Bone marrow (tissue), 2 donors: ENCODE results near the gene TMEM221.
"Not testable (repeated sequence)": the region's sequence is repeated elsewhere in the genome, so short reads cannot be mapped to it uniquely, and the experiment has no call there.

Source experiments
- DNase-seq, 2 donors: peaks; one replicate each; lab custom pipeline; 2025; lab: John Stamatoyannopoulos, UW

Gene TMEM221

DNA sequence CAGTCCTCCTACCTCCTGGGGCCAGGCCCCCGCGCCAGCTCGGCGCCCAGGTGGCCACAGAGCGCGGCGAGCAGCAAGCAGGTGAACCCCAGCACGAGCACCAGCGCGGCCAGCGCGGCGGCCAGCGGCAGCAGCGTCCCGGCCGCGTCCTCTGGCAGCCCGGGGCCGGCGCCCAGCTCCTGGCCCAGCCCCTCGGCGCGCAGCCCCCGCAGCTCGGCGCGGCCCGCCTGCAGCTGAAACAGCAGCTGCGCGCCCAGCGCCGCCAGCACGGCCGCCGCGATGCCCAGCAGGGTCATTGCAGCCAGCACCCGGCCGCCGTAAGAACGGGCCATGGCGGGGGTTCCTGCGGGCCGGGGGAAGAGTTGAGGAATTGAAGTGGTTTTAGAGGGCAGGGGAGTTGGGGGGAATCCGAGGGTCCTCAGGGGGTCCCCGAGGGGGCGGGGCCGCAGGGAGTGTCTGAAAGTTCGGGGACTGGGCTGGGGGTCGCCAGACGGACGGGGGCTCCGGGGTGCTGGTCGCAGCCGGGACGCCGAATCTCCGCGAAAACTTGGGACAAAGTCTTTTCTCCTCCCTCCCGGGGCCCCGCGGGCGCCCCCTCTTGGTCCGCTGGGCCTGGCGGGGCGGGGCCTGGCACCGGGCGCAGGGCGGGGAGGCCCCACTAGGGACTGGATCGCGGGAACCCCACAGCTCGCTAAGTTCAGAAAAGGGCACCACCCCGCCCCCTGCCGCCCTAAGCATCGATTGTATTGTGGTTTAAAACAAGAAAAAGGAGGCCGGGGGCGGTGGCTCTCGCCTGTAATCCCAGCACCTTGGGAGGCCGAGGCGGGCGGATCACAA is at the start of gene TMEM221:
TSS of gene TMEM221 (minus strand) at position 538 of the 837 bp plus-strand sequence. CDS start at position 332, 206 bp downstream.
- peak; percentile 17 to 43 for DNase-seq

DNA sequence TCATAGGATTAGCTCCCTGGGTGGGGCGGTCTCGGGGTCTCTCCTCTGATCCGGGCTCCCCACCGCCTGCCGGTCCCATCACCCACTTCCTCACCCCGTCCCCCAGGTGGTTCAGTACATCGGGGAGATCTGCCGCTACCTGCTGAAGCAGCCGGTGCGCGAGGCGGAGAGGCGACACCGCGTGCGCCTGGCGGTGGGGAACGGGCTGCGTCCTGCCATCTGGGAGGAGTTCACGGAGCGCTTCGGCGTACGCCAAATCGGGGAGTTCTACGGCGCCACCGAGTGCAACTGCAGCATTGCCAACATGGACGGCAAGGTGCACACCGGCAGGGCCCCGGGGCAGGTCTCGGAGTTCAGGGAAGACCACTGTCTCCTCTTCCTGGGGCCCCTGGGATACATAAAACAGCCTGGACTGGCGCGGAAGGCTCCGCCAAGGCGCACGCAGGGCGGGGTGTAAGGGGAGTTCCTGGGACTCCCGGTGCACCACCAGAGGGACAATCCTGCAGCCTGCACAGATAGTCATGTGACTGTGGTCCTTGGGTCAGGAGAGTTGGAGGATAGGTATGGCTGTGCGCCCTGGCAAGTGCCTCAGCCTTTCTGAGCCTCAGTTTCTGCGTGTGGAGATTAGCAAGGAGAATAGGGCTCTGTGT is 48.8 kb upstream of the TMEM221 start:
- DNase-seq: no peak

DNA sequence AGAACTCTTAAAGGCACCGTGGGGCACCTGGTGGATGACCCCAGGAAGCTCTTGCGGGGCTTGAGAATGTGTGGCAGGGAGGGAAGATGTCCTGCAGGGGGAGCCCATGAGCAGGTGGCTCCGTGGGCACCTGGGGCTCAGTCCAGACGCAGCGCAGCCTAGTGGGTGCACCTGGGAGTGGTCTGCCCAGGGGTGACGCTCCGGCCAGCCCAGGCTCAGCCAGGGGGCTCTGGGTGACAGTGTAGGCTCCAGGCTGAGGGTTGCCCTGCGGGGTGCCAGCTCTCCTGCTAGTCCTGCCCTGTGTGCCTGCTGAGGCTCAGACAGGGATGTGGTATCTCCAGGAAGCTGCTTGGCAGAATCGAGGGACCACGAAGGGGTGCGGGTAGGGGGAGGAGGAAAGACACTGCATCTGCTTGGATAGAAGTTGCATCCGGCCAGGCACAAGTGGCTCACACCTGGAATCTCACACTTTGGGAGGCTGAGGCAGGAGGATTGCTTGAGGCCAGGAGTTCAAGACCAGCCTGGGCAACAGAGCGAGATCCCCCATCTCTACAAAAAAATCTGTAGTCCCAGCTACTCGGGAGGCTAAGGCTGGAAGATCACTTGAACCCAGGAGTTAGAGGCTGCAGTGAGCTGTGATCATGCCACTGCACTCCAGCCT is 48.0 kb upstream of the TMEM221 start:
- DNase-seq: peak; percentile 49 to 79

DNA sequence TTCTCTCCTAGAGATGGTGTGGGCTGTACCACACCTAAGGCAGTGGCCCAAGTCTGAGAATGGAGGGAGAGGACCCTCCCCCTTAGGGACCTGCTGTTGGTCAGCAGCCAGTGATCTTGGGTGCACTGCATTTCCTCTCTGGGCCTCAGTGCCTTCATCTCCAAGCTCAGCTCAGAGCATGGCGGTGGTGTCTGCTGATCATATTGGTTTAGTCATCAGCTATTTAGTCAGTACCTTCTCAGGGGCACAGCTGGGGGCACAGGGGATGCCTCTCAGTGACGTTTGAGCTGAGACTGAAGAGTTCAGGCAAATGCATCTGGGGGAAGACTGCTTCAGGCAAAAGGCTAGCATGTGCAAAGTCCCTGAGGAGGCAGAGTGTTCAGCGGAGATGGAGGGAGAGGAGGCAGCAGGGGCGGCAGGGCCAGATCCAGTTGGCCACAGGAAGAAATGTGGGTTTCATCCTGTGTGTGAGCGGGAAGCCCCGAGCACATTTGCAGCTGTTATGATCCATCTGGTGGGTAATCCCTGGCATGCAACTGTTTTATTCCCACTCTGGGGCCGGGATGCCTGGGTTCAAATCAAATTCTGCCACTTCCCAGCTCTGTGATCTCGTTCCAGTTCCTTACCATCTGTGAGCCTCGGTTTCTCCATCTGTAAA is 47.3 kb upstream of the TMEM221 start:
- DNase-seq: no peak

DNA sequence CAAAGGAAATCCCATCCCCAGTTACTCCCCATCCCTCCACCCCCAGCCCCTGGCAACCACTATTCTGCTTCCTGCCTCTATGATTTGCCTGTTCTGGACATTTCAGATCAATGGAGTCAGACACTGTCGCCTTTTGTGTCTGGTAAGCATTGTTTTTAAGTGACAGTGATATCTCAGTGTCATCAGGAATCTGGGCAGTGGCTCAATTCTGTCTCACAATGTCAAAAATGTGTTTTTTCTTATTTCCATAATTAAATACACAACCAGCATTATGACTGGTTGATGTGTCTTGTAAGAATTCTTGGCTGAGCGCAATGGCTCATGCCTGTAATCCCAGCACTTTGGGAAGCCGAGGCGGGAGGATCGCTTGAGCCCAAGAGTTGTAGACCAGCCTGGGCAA is 42.8 kb upstream of the TMEM221 start:
- no peak for DNase-seq

DNA sequence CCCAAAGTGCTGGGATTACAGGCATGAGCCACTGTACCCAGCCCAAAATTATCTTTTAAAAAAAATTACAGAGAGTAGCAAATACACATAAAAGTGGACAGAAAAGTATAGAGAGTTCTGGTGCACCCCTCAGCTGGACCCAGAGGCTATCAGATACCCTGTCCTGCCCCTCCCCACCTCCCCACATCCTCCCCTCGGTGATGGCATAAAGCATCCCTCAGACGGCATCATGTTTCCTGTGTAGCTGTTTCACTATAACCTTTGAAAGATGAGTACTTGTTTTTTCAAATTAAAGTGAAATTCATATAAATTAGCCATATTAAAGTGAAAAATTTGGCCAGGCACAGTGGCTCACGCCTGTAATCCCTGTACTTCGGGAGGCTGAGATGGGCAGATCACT is 41.9 kb upstream of the TMEM221 start:
- no peak for DNase-seq

DNA sequence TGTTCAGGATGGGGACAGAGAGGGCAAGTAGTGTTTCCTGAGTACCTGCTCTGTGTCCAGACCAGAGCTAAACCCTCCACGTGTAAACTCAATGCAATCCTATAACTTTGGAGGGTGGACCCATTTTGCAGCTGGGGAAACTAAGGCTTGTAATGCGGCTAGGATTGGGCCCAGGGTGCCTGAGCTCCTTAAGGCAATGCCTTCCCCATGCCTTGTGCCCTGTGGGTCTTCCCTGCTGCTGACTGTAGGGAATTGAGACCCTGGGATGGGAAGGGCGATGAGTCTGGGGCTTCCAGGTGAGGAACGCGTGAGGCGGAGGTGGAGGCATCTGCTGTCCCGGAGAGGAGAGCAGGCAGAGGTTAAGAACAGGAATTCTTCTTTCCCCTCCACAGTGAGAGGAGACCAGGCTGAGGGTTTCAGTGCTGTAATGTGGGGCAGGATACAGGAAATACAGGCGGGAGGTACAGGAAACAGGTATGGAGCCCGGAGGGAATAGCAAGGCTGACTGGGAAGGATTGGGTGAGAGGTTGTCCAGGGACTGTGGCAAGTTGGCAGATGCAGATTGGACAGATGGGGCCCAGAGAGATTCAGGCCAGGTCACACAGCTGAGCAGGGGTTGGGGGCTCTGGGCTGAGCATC is 41.0 kb upstream of the TMEM221 start:
- DNase-seq: no peak

DNA sequence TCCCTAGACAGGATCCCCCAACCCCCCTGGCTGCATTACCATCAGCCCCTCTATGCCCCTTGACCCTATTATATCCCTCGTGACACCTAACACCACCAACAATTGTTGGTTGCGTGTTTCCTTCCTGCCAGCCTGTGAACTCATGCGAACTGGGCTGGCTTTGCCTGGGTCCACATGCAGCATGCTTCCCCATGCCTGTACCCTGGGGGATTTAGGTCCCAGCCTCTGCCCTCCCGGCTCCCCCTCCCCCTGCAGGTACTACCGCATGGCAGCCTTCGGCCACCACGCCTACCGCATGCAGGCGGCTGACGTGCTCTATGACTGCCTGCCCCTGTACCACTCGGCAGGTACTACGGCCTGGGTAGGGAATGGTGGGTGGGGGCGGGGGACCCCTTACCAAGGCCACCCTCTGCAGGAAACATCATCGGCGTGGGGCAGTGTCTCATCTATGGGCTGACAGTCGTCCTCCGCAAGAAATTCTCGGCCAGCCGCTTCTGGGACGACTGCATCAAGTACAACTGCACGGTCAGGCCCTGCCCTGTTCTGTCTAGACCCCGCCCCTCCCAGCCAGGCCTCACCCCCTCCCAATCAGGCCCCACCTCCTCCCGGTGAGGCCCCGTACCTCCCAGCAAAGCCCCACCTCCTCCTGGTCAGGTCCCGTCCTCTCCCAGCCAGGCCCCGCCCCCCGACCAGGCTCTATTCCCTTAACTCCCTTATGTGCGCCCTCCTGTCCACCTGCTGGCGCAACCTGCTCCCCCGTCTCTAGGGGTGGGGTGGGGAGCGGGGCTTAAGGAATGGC is 40.3 kb upstream of the TMEM221 start:
- DNase-seq: no peak

DNA sequence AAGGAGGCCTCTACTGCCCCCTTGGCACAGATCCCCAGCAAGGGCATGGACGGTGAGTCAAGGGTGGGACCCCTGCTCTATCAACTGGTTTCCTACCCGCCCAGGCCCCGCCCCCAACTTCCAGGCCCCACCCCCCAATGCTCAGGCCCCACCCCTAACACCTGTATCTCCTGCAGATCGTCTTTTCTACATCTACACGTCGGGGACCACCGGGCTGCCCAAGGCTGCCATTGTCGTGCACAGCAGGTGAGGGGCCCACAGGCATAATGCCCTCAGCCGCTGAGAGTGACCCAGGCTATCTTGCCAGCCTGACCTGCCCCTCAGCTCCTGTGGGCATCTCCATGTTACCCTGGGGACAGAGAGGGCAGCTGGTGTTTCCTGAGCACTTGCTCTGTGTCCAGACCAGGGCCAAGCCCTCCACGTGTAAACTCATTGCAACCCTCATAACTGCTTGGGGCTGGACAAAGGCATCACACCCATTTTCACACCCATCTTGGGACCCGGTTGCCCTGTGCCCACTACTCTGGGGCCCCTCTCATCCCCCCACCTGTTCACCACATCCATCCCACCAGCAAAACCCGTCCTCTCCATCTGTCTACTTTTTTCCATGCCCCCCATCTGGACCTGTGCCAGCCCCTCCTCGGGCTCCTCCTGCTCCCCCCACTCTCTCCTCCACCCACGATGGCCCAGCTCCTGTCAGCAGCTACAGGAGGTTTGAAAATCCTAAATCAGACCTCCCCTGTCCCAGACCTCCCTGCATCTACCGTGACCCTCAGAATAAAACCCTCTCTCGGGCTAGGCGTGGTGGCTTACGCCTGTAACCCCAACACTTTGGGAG is 39.0 kb upstream of the TMEM221 start:
- no peak for DNase-seq

DNA sequence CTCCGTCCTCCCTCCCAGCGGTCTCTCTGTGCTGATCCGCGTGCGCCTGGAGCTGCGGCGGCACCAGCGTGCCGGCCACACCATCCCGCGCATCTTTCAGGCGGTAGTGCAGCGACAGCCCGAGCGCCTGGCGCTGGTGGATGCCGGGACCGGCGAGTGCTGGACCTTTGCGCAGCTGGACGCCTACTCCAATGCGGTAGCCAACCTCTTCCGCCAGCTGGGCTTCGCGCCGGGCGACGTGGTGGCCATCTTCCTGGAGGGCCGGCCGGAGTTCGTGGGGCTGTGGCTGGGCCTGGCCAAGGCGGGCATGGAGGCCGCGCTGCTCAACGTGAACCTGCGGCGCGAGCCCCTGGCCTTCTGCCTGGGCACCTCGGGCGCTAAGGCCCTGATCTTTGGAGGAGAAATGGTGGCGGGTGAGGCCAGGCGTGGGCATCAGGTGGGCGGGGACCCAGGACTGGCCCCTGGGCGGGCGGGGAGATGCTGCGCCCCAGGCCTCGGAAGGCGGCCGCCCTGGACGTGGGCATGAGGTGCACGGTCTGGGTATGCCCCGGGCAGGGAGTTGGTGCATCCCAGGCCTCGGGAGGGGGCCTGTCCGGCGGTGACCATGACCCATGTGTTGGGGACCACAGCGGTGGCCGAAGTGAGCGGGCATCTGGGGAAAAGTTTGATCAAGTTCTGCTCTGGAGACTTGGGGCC is 38.2 kb upstream of the TMEM221 start:
- DNase-seq: no peak

DNA sequence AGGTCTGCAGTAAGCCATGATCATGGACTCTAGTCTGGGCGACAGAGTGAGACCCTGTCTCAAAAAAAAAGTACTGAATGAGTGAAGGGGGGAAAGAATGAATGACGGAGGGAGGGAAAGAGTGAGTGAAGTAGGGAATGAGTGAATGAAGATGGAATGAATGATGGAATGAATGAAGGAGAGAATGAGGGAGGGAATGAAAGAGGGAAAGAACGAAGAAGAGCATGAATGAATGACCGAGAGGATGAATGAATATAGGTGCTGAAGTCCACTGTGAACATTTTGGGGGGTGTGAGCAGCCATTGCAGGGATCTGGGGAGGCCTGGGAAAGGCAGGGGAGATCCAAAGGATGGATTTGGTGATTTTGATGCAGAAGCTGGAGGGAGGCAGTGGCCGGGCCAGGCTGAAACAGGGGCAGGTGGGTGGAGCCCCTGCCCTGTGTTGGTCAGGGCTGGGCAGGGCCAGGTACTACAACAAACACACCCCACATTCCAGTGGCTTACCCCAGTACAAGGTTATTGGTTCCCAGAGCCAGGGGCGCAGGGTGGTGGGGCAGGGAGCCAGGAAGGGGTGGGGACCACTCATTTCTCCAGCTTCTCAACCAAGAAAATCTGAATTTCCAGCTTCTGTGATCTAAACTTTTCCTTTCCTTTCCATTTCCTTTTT is 36.2 kb upstream of the TMEM221 start:
- DNase-seq: no peak

DNA sequence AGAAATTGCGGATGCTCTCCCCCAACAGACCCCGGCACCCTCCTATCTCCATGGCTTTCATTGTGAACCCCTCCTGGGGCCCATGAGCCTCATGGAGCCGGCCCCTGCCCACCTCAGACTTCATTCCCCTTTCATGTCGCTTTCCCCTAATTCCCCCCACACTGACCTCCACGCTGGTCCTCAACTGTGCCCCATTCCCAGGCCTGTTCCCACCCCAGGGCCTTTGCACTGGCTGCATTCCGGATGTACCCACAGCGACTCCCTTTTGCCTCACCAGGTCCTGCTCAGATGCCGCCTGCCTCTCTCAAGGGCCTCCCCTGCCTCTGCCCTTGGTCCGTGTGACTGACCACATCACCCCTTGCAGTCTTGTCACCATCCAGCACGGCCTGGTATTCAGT is 35.1 kb upstream of the TMEM221 start:
- DNase-seq: no peak

DNA sequence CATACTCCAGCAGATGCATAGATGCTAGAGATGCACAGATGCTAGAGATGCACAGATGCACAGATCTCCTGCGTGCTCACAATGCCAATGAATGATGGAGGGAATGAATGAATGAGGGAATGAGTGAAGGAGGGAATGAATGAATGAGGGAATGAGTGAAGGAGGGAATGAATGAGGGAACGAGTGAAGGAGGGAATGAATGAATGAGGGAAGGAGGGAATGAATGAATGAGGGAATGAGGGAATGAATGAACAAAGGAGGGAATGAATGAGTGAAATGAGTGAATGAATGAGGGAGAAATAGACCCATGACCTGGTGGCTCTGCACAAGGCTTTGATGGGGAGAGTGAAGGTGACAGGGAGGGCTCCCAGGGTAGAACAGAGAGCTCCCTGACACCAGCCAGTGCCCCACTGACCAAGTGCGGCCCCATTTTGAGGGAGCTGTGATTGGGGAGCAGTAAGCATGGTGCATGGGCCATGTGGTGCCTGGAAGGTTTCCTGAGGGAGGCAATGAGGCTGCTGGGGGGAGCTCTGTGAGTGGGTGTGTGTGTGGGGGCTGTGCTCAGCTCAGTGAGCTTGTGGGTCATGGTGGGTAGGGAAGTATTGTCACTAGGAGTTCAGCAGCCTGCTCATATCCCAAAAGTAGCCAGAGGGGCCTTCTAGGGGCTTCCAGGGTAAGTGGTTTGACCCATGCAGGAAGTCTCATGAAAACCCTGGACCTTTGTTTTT is 34.6 kb upstream of the TMEM221 start:
- no peak for DNase-seq

DNA sequence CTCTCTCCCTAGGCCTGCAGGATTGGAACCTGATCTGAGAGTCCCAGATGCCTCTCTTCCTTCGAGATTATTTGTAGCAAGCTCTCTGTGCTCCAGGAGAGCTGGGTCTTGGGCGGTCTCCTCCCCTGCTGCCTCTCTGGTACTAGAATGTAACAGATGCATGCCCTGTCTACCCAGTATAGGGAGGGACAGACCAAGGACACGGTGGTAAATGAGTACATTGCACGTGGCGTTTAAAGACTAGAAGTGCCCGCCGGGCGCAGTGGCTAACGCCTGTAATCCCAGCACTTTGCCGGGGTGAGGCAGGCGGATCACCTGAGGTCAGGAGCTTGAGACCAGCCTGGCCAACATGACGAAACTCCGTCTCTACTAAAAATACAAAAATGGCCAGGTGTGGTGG is 33.5 kb upstream of the TMEM221 start:
- no peak for DNase-seq

DNA sequence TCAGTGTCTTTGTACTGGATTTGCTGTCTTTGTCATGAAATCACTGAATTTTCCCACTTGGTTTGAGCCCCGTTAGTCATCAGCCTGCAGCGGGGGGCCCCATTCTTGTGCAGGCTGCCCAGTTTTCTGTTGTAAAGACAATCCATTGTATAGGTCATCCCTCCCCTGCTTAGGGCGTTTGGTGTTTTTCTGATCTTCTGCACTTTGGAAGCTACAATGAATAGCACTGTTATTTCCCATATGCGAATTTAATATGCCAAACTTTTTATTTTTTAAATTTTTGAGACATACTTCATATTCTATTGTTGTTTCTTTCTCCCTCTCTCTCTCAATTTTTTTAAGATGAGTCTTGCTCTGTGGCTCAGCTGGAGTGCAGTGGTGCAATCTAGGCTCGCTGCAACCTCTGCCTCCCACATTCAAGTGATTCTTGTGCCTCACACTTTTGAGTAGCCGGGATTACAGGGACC is 30.9 kb upstream of the TMEM221 start:
- no peak for DNase-seq

DNA sequence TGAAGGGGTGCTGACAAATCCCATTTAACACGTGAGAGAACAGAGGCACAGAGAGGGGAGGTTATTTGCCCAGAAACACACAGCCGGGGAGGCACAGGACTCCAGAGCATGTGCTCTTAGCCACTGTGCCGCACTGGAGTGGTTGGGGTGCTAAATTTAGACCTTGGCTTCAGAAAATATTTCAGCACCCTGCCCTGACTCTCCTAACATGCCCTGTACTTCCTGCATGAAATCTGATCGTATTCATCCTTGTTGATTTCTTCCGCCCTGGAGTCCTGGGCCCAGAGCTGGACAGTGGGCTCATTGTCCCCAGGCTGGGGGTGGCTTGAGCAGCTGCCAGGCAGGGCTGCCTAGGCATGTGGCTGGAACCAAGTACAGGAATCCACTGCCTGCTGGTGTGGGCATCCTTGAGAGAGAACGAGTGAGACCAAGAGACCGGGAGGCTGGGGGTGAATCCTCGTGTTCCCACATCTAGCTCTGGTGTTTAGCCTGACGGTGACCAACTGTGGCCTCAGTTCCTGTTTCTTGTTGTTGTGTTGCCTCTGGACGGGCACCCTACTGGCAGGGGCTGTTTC is 27.2 kb upstream of the TMEM221 start:
- DNase-seq: peak in 1 of 2 donors; percentile 7

DNA sequence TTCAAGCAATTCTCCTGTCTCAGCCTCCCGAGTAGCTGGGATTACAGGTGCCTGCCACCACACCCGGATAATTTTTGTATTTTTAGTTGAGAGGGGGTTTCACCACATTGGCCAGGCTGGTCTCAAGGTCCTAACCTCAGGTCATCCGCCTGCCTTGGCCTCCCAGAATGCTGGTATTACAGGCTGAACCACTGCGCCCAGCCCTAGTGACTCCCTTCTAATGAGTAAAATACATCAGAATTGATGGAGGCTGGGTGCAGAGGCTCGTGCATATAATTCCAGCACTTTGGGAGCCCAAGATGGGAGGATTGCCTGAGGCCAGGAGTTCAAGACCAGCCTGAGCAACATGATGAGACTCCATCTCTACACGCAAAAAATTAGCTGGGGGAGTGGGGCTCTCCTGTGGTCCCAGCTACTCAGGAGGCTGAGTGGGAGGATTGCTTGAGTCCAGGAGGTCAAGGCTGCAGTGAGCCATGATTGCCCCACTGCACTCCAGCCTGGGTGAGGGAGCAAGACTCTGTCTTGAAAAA is 26.6 kb upstream of the TMEM221 start:
- not testable (repeated sequence) for DNase-seq

DNA sequence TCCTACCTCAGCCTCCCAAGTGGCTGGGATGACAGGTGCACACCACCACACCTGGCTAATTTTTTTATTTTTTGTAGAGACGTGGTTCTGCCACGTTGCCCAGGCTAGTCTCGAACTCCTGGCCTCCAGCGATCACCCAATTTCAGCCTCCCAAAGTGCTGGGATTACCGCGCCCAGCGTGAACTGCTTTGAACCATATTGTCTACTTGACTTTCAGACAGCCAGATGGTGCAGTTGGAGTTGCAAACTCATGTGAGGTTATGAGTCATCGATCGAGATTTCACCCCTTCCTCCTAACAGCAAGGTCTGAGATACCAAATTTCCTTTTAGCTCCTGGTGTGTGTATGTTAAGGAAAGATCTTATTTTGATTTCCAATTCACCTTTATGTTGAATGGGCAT is 24.6 kb upstream of the TMEM221 start:
- DNase-seq: peak in 1 of 2 donors; percentile 81
